ENCODE measurements around the gene GOLPH3L. TPM values are rescaled to one million over a fixed set of nuclear protein-coding genes. Genes with fewer than 3 reads are reported as not detected.
"Not testable (repeated sequence)": the region's sequence is repeated elsewhere in the genome, so short reads cannot be mapped to it uniquely, and the experiment has no call there.

GOLPH3L gene
- total RNA-seq, 2 donors from 2014 or later: 45.1 to 45.2 TPM

DNA sequence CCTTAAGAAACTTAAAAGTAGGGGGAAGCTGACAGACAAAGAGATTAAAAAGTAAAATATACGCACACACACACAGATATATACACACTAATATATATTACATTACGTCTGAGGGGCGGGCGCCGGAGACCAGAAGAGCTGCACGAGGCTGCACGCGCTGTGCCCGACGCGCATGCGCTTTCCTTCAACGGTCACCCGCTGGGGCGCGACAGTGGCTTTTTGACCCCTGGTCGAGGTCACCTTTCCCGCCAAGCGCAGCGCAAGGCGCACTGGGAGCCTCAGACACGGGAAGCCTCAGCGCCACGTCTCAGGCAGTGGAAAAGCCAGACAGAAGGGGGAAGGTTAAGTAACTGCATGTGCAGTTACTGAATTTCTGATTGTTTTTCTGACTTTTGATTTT is 23.7 kb upstream of the GOLPH3L start, which contains the start of gene HORMAD1:
Gene HORMAD1, minus strand, starts transcription at position 193 of the 400 bp plus-strand sequence. CDS start 1,390 bp downstream, outside the sequence.
- Histone ChIP-seq H3K36me3 (ENCODE audit: control insufficient read depth, insufficient read depth, low read length) (no peaks in the 10 kb centered on the region), H3K27me3 (ENCODE audit: control insufficient read depth, insufficient read depth, low read length, poor library complexity, severe bottlenecking) (no peaks in the 10 kb centered on the region), H3K9ac (ENCODE audit: extremely low read depth, low read length, poor library complexity, severe bottlenecking) (no peak within 1 kb of the TSS), H3K4me3 (ENCODE audit: low read length) (no peak within 1 kb of the TSS), H3K27ac (ENCODE audit: low read depth, low read length) (no peak within 1 kb of the TSS), H3K4me1 (ENCODE audit: control insufficient read depth, insufficient read depth, low read length) (no peaks in the 10 kb centered on the region), H3K9me3 (ENCODE audit: control insufficient read depth, low read length) (peaks cover 7% of the 10 kb centered on the region)
- WGBS, 2 experiments (ENCODE audit: insufficient coverage in 1 of 2, insufficient read length in 1 of 2): 97 to 99% methylated on average over 16 to 24 of the region's 24 CpGs
- Mint-ChIP-seq H3K4me1 (no peaks in the 10 kb centered on the region), H3K9me3 (peaks cover 7% of the 10 kb centered on the region), H3K27ac (no peak within 1 kb of the TSS), H3K36me3 (ENCODE audit: low read depth) (no peaks in the 10 kb centered on the region), H3K27me3 (ENCODE audit: insufficient read depth) (no peaks in the 10 kb centered on the region), H3K4me3 (no peak within 1 kb of the TSS)
- no peak for DNase-seq
- TF ChIP-seq, protein P1, sequence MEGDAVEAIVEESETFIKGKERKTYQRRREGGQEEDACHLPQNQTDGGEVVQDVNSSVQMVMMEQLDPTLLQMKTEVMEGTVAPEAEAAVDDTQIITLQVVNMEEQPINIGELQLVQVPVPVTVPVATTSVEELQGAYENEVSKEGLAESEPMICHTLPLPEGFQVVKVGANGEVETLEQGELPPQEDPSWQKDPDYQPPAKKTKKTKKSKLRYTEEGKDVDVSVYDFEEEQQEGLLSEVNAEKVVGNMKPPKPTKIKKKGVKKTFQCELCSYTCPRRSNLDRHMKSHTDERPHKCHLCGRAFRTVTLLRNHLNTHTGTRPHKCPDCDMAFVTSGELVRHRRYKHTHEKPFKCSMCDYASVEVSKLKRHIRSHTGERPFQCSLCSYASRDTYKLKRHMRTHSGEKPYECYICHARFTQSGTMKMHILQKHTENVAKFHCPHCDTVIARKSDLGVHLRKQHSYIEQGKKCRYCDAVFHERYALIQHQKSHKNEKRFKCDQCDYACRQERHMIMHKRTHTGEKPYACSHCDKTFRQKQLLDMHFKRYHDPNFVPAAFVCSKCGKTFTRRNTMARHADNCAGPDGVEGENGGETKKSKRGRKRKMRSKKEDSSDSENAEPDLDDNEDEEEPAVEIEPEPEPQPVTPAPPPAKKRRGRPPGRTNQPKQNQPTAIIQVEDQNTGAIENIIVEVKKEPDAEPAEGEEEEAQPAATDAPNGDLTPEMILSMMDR (conservative IDR thresholded peaks at IDR 0.05): no peak

DNA sequence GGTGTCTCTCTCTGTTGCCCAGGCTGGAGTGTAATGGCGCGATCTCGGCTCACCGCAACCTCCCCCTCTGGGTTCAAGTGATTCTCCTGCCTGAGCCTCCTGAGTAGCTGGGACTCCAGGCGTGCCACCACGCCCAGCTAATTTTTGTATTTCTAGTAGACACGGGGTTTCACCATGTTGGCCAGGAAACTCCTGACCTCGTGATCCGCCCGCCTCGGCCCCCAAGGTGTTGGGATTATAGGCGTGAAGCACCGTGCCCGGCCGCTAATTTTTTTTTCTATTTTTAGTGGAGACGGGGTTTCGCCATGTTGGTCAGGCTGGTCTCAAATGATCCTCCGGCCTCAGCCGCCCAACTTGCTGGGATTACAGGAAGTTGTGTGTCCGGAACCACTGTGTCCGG is 23.1 kb upstream of the GOLPH3L start:
- Histone ChIP-seq H3K27ac (ENCODE audit: low read depth, low read length) (no peak overlapping the region), H3K36me3 (ENCODE audit: control insufficient read depth, insufficient read depth, low read length) (no peaks in the 10 kb centered on the region), H3K27me3 (ENCODE audit: control insufficient read depth, insufficient read depth, low read length, poor library complexity, severe bottlenecking) (no peaks in the 10 kb centered on the region), H3K9me3 (ENCODE audit: control insufficient read depth, low read length) (peaks cover 7% of the 10 kb centered on the region), H3K9ac (ENCODE audit: extremely low read depth, low read length, poor library complexity, severe bottlenecking) (no peak overlapping the region), H3K4me3 (ENCODE audit: low read length) (no peak overlapping the region), H3K4me1 (ENCODE audit: control insufficient read depth, insufficient read depth, low read length) (no peaks in the 10 kb centered on the region)
- no peak overlapping the region for H3K27ac Mint-ChIP-seq
- TF ChIP-seq, protein P1 (conservative IDR thresholded peaks at IDR 0.05): no peak
- no peaks in the 10 kb centered on the region for H3K36me3 Mint-ChIP-seq (ENCODE audit: low read depth)
- no peak overlapping the region for H3K4me3 Mint-ChIP-seq
- H3K4me1 Mint-ChIP-seq: no peaks in the 10 kb centered on the region
- H3K9me3 Mint-ChIP-seq: peaks cover 7% of the 10 kb centered on the region
- 96 to 97% methylated on average over 18 to 21 of the region's 21 CpGs for WGBS, 2 experiments (ENCODE audit: insufficient coverage in 1 of 2, insufficient read length in 1 of 2)
- no peak for DNase-seq
- no peaks in the 10 kb centered on the region for H3K27me3 Mint-ChIP-seq (ENCODE audit: insufficient read depth)

DNA sequence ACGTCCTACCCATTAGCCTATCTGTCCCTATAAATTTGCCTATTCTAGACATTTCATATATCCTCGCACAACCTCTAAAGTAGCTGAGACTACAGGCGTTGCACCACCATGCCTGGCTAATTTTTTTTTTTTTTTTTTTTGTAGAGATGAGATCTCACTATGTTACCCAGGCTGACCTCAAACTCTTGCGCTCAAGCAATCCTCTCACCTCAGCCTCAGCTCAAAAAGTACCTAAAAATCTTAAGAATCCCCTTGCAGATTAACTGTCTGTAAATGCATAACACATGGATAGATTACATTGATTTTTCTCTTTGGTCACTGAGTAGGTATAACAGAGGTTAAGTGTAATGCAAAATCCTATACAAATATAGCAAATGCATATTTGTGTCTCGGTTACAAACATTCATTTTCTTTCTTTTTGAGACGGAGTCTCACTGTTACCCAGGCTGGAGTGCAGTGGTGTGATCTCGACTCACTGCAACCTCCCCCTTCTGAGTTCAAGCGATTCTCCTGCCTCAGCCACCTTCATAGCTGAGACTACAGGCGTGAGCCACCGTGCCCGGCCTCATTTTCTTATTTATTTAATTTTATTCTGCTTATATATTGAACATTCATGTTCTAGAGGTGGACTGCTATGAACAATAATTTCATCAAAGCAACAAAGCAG is 21.4 kb upstream of the GOLPH3L start:
- no peaks in the 10 kb centered on the region for H3K27me3 Mint-ChIP-seq (ENCODE audit: insufficient read depth)

DNA sequence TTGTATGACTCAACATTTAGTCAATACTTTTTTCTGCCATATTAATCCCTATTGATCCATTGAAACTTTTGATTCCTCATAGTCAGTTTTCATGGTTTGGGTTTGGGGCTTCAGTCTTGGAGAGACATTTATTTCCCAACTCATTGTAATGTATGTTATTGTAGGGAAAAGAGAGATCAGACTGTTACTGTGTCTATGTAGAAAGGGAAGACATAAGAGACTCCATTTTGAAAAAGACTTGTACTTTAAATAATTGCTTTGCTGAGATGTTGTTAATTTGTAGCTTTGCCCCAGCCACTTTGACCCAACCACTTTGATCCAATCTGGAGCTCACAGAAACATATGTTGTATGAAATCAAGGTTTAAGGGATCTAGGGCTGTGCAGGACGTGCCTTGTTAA is 12.1 kb upstream of the GOLPH3L start:
- 85% methylated on average over 1 of the region's 1 CpG; no CpG with 5 or more reads in 1 of the 2 experiments for WGBS, 2 experiments (ENCODE audit: insufficient coverage in 1 of 2, insufficient read length in 1 of 2)
- not testable (repeated sequence) for H3K27ac Mint-ChIP-seq; H3K4me3 ChIP-seq (ENCODE audit: low read length); H3K9ac ChIP-seq (ENCODE audit: extremely low read depth, low read length, poor library complexity, severe bottlenecking); H3K36me3 Mint-ChIP-seq (ENCODE audit: low read depth); H3K27ac ChIP-seq (ENCODE audit: low read depth, low read length); H3K36me3 ChIP-seq (ENCODE audit: control insufficient read depth, insufficient read depth, low read length); H3K9me3 ChIP-seq (ENCODE audit: control insufficient read depth, low read length); H3K4me3 Mint-ChIP-seq; H3K4me1 ChIP-seq (ENCODE audit: control insufficient read depth, insufficient read depth, low read length); H3K27me3 ChIP-seq (ENCODE audit: control insufficient read depth, insufficient read depth, low read length, poor library complexity, severe bottlenecking); DNase-seq; H3K9me3 Mint-ChIP-seq; H3K27me3 Mint-ChIP-seq (ENCODE audit: insufficient read depth)
- peaks cover 23% of the 10 kb centered on the region for H3K4me1 Mint-ChIP-seq

More for the DNA sequence above, 21.4 kb upstream of the GOLPH3L start:
- Mint-ChIP-seq H3K9me3 (peaks cover 7% of the 10 kb centered on the region), H3K4me3 (no peak overlapping the region), H3K27ac (no peak overlapping the region), H3K4me1 (peaks cover 1% of the 10 kb centered on the region), H3K36me3 (ENCODE audit: low read depth) (no peaks in the 10 kb centered on the region)
- Histone ChIP-seq H3K27ac (ENCODE audit: low read depth, low read length) (no peak overlapping the region), H3K4me3 (ENCODE audit: low read length) (no peak overlapping the region), H3K27me3 (ENCODE audit: control insufficient read depth, insufficient read depth, low read length, poor library complexity, severe bottlenecking) (no peaks in the 10 kb centered on the region), H3K36me3 (ENCODE audit: control insufficient read depth, insufficient read depth, low read length) (no peaks in the 10 kb centered on the region), H3K4me1 (ENCODE audit: control insufficient read depth, insufficient read depth, low read length) (no peaks in the 10 kb centered on the region), H3K9ac (ENCODE audit: extremely low read depth, low read length, poor library complexity, severe bottlenecking) (no peak overlapping the region), H3K9me3 (ENCODE audit: control insufficient read depth, low read length) (peaks cover 2% of the 10 kb centered on the region)
- 78 to 89% methylated on average over 4 to 8 of the region's 11 CpGs for WGBS, 2 experiments (ENCODE audit: insufficient coverage in 1 of 2, insufficient read length in 1 of 2)
- TF ChIP-seq, protein P1 (conservative IDR thresholded peaks at IDR 0.05): no peak
- no peak for DNase-seq
